SW480 (cell line): ENCODE data around the gene TRAPPC2L.
A peak's percentile ranks its signal among the peaks of the same experiment; 100 is the strongest.
"Not testable (repeated sequence)": the region's sequence is repeated elsewhere in the genome, so short reads cannot be mapped to it uniquely, and the experiment has no call there.

Experiments used
- DNase-seq: peaks from one replicate; pipeline ENCODE4 v3.0.0-alpha.2; 2016; ENCODE audit warnings: low spot score

TRAPPC2L gene

DNA sequence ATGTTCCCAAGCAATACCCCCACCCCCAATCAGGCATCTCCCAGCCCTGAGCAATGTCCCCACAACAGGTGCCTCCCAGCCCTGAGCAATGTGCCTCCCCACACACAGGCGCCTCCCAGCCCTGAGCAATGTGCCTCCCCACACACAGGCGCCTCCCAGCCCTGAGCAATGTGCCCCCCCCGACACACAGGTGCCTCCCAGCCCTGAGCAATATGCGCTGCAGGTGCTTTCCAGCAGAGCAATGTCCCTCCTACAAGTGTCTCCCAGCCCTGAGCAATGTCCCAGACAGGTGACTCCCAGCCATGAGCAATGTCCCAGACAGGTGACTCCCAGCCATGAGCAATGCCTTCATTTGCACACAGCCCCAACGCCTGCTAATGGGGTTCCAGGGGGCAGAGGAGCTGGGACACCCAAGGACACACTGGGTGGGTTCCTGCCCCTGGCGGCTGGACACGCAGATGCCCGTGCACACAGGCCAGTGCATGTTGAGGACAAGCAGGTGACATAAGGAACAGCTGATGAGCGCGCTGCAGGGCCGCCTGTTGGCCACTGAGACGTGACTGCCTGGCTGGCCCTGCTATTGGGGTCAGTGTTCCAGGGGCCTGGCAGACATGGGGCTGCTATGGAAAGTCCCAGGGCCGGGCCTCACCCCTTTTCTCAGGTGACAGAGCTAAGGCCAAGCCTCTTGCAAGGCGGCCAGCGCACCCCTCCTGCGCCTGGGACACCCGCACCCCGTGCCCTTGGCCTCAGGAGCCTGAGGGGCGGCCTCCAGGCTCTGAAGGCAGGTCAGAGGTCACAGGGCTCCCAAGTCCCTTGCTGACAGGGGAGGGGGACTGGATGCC, 36.4 kb downstream of the TRAPPC2L start:
- no peak for DNase-seq

DNA sequence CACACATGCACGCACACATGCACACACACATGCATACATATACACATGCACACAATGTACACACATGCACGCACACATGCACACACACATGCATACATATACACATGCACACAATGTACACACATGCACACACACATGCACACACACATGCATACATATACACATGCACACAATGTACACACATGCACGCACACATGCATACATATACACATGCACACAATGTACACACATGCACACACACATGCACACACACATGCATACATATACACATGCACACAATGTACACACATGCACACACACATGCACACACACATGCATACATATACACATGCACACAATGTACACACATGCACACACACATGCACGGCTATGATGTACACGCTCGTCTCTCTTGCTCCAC, 37.3 kb downstream of the TRAPPC2L start:
- DNase-seq = not testable (repeated sequence)

GRCh38 chr16:88894681-88895300, 37.9 kb downstream of the TRAPPC2L start:
- no peak for DNase-seq

GRCh38 chr16:88895335-88895734, 38.4 kb downstream of the TRAPPC2L start:
- no peak for DNase-seq

DNA sequence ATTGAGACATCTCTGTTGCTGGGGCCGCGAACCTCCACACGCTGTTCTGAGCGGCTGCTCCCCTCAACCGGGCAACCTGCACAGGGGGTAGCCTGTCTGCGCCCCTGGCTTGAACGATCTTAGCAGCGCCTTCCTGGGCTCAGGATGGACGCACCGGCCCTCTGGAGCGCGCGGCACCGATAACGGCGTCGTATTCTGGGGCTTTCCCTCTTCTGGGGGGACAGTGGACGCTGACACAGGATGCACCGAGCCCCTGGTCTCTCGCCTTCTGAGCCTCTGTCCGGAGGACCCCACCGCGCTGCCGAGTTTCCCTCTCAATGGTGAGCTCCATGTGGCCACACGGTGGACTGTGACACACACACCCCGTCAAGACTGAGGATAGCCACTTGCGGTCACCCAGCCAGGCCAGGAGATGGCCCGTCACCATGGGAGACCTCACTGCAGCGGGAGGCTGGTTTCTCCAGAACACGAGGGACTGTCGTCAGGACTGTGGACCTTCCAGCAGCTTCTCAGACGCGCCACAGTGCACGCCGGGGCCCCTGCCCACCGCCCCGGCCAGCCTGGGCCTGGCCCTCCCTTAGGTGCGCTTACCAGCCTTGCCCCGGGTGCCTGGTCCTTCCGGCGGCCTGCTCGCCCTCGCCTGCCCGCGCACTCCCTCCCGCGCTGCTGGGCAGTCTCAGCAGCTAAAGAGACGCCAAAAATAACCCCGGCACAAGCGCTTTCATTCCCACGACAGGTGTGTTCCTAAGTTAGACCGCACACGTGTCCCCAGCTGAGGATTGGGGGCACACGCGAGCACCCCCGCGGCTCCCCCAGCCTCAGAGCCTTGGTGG, 39.5 kb downstream of the TRAPPC2L start:
- DNase-seq = no peak

DNA sequence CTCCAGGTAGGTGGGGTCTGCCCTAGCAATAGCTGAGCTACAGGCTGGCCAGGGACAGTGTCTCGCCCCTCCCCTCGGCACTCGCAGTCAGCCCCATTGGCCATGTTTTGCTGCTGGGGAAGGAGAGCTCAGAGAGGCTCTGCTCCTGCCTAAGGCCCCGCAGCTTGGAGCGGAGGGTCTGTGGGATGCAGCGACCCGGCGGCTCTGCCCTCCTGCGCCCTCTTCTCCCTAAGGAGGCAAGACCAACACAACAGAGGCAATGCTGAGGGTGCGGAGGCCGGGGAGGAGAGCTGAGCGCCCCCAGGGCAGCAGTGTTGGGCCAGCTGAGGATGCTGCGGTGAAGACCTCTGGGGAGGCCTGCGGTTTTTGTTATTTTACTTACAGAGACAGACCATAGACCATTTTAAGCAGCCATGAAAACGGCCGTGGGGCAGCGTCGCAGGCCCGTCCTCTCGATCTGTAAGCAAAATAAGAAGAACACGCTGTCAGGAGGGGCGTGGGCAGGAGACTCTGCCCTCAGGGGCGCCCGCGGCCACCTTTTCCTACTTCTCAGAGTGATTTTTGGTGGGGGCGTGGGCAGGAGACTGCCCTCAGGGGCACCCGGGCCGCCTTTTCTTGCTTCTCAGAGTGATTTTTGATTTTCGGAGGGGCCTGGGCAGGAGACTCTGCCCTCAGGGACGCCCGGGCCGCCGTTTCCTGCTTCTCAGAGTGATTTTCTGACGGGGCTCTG, 40.9 kb downstream of the TRAPPC2L start:
- DNase-seq = no peak

- DNase-seq = no peak
Measured at GRCh38 chr16:88899901-88900661, 43.2 kb downstream of the TRAPPC2L start.

- no peak for DNase-seq
Measured at GRCh38 chr16:88900662-88901052, 43.7 kb downstream of the TRAPPC2L start.

DNA sequence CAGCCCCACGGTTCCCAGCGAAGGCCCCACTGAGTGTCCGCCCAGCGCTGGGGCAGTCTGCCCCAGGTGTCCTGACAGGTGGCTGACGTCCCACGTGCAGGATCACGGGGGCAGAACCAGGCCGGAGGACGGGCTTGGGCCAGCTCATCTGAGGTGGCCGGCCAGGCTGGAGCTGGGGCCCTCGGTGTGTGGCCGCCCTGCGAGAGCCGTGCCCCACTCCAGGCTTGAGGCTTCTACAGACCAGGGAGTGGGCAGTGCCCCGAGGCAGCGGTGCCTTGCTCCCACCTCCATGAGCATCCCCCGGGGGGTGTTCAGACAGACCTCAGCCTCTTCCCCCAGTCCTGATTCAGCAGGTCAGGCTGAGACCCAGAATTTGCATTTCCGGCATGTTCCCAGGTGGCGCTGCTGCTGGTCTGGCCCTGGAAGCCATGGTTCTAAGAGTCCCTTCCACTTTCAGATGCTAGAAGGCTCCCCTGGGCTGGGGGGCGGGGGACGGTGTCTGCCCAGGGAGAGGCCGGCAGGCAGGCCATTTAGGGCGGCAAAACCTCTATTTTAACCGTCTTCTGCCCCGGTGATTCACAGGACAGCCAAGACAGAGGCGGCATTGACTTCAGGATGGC, 44.9 kb downstream of the TRAPPC2L start:
- DNase-seq = no peak

DNA sequence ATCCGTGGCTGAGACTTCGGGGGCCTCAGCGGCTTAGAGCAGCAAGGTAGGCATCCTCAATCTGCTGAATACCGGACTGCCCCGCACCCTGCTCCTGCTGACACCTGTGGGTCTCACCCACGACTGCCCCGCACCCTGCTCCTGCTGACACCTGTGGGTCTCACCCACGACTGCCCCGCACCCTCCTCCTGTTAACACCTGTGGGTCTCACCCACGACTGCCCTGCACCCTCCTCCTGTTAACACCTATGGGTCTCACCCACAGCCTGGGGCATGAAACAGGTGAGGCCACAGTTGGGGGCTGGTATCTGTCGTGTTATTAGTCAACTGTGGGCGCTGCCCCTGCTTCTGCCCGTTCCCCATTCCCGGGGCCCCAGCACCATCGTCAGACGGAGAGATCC, 45.8 kb downstream of the TRAPPC2L start:
- no peak for DNase-seq

DNA sequence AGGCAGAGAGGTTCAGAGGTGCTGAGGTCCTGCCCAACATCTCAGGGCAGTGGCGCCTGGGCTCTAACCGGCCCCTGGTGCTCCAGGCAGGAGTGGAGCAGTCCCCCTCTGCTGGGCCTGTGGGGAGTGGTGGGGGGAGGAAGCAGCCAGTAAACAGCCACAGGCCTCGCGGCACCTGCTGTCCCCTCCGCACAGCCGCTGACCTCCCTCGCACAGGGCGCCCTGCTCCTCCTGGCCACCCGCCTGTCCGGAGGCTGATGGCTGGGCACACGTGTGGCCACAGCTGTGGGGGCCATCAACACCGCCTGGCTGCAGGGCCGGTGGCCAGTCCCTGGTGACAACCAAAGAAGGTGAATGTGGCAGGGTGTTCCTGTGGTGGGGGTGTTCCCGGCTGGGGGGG, 46.3 kb downstream of the TRAPPC2L start:
- DNase-seq = no peak

DNA sequence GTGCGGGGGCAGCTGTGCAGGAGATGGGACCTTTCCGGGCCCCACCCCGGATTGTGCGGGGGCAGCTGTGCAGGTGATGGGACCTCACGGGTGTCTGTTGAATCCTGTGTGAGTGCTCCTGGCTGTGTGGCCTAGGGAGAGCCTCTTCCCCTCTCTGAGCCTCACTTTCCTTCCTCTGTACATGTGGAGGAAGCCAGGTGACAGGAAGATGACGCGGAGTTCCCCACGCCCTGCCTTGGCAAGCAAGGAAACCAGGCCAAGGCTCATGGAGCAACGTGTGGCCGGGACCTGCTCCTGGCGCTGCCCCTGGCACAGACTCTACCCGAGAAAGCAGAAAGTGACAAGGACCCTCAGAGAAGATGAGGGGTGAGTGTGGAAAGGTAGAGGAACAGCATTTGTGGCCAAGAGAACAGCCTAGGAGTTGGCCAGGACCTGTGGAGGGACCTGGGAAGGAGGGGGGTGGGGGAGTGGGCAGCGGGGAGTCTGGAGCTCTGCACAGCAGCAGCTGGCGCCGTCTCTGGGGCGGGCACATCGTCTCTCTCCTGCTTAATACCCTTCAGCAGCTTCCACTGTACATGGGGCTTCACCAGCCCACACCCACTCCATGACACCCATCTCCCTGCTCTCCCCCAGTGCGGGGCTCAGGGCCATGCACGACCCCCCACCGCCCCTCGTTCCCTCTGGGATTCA, 47.9 kb downstream of the TRAPPC2L start:
- no peak for DNase-seq

- no peak for DNase-seq
Measured at GRCh38 chr16:88905563-88905962, 48.6 kb downstream of the TRAPPC2L start.

GRCh38 chr16:88906020-88906419, 49.1 kb downstream of the TRAPPC2L start:
- DNase-seq = no peak

DNA sequence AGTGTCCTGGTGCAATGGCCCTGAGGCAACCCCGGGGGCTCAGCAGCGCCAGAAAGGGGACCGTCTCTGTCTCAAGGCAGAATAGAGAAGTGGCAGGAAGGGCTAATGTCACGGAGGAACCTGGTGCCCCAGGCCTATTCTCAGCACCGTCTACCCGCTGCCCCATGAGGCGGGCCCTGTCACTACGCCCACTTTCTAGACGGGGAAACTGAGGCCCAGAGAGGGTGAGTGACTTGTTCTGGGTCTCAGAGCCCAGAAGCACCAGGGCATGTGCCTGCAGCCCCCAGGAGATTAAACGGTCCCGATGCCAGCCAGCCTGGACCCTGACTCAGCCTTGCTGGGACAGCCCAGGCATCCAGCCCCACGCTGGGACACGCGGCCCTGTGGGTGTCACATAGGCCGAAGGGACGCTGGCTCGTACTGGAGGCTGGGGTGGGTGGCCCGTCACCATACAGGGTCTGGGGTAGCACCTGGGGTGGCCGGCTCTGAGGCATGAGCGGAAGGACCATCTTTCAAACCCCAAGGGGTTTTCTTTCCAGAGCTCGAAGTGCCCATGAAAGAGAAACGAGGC, 49.7 kb downstream of the TRAPPC2L start:
- DNase-seq = no peak

DNA sequence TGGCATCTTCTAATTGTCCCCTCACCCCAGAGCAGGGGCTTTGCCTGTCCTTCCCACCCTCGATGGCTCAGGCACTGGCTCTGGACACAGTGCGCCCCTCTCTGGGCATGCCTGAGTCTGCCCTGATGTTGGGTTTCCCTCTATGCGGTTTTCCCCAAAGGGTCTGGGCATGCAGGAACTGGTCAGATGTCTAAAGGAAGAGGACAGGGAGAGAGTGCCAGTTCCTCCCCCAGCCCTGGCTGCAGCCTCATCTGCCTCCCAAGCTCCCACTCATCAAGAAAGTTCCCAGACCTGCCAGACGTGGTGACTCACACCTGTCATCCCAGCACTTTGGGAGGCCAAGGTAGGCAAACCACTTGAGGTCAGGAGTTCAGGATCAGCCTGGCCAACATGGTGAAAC, 50.8 kb downstream of the TRAPPC2L start:
- DNase-seq = peak; percentile 10

DNA sequence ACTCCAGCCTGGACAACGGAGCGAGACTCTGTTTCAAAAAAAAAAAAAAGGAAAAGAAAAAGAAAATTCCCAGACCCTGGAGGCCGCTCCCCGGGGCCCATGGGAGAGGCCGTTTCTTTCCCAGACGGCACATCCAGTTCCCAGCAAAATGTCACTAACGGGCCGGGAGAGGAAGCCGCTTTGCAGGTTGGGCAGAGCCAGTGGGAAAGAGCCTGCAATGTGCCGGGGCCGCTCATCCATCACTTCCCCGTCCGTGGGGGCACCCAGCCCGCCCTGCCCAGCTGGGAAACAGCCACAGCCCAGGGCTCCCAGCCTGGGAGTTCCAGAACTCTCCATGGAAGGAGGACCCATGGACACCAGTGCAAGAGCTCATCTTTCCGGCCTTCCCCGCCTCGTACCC, 51.4 kb downstream of the TRAPPC2L start:
- DNase-seq = no peak

- no peak for DNase-seq
Measured at GRCh38 chr16:88909431-88910210, 52.7 kb downstream of the TRAPPC2L start.
